H9 (cell line): Measurements from ENCODE around the gene SPTLC3. TPM values are rescaled to one million over a fixed set of nuclear protein-coding genes. Genes with fewer than 3 reads are reported as not detected.

Experiments
- DNase-seq: peaks from one replicate; pipeline ENCODE4 v3.0.0-alpha.2; 2017
- H2AFZ ChIP-seq: one replicate; pipeline ENCODE4 v1.6.1; 2013; ENCODE audit warnings: mild to moderate bottlenecking, low read length, control low read depth, moderate library complexity
- H2AK5ac ChIP-seq: 2 replicates; pipeline ENCODE4 v1.6.1; 2013; ENCODE audit warnings: low read length, control low read depth, mixed read lengths; ENCODE audit not compliant: insufficient read length
- H2BK120ac ChIP-seq: one replicate; pipeline ENCODE4 v1.6.1; 2013; ENCODE audit warnings: low read depth, mild to moderate bottlenecking, low read length, control low read depth, inconsistent platforms; ENCODE audit not compliant: poor library complexity, severe bottlenecking
- H2BK12ac ChIP-seq: 2 replicates; pipeline ENCODE4 v1.6.1; 2013; ENCODE audit warnings: low read length, control low read depth, mixed read lengths, low read depth; ENCODE audit not compliant: insufficient read length
- H2BK15ac ChIP-seq: 2 replicates; pipeline ENCODE4 v1.6.1; 2013; ENCODE audit warnings: low read depth, low read length, control low read depth
- H2BK20ac ChIP-seq: one replicate; pipeline ENCODE4 v1.6.1; 2013; ENCODE audit warnings: low read depth, mild to moderate bottlenecking, low read length, control low read depth, inconsistent platforms; ENCODE audit not compliant: poor library complexity, severe bottlenecking
- H2BK5ac ChIP-seq: 2 replicates; pipeline ENCODE4 v1.6.1; 2013; ENCODE audit warnings: low read length, control low read depth, mixed read lengths; ENCODE audit not compliant: insufficient read length
- H3K14ac ChIP-seq: 2 replicates; pipeline ENCODE4 v1.6.1; 2013; ENCODE audit warnings: low read length, control low read depth; ENCODE audit not compliant: insufficient read depth
- H3K18ac ChIP-seq: 2 replicates; pipeline ENCODE4 v1.6.1; 2013; ENCODE audit warnings: low read depth, mild to moderate bottlenecking, mixed read lengths, low read length, control low read depth; ENCODE audit not compliant: insufficient read length
- H3K23ac ChIP-seq: 2 replicates; pipeline ENCODE4 v1.6.1; 2013; ENCODE audit warnings: low read length, control low read depth, mixed read lengths, low read depth; ENCODE audit not compliant: insufficient read length
- H3K23me2 ChIP-seq: 2 replicates; pipeline ENCODE4 v1.6.1; 2013; ENCODE audit warnings: low read depth, mild to moderate bottlenecking, mixed read lengths, low read length, control low read depth; ENCODE audit not compliant: insufficient read length, poor library complexity, severe bottlenecking
- H3K27ac ChIP-seq: 2 replicates; pipeline ENCODE4 v1.5.1; 2013; ENCODE audit warnings: low read length, control low read depth, mixed read lengths, low read depth; ENCODE audit not compliant: insufficient read length
- H3K27me3 ChIP-seq: 2 replicates; pipeline ENCODE4 v1.6.1; 2013; ENCODE audit warnings: low read length, control low read depth, inconsistent platforms; ENCODE audit not compliant: insufficient read depth
- H3K4ac ChIP-seq: 2 replicates; pipeline ENCODE4 v1.6.1; 2013; ENCODE audit warnings: low read depth, mild to moderate bottlenecking, control low read depth, inconsistent platforms, low read length, moderate library complexity
- H3K4me1 ChIP-seq: 2 replicates; pipeline ENCODE4 v1.6.1; 2013; ENCODE audit warnings: low read length, control low read depth, inconsistent platforms; ENCODE audit not compliant: insufficient read depth
- H3K4me2 ChIP-seq: 2 replicates; pipeline ENCODE4 v1.6.1; 2013; ENCODE audit warnings: low read length, control low read depth, mixed read lengths; ENCODE audit not compliant: insufficient read length, insufficient read depth
- H3K56ac ChIP-seq: 2 replicates; pipeline ENCODE4 v1.6.1; 2013; ENCODE audit warnings: low read depth, mild to moderate bottlenecking, mixed read lengths, low read length, control low read depth; ENCODE audit not compliant: insufficient read length
- H3K79me1 ChIP-seq: 2 replicates; pipeline ENCODE4 v1.6.1; 2013; ENCODE audit warnings: low read depth, mild to moderate bottlenecking, moderate library complexity, low read length, control low read depth, inconsistent platforms; ENCODE audit not compliant: insufficient read depth, poor library complexity, severe bottlenecking
- H3K79me2 ChIP-seq: 2 replicates; pipeline ENCODE4 v1.6.1; 2013; ENCODE audit warnings: low read length, control low read depth, inconsistent platforms; ENCODE audit not compliant: insufficient read depth
- H3K9ac ChIP-seq: 2 replicates; pipeline ENCODE4 v1.6.1; 2013; ENCODE audit warnings: low read length, control low read depth, mixed read lengths; ENCODE audit not compliant: insufficient read length; ENCODE audit errors: extremely low read depth
- H3K9me3 ChIP-seq: one replicate; pipeline ENCODE4 v1.6.1; 2013; ENCODE audit warnings: low read depth, low read length, inconsistent platforms; ENCODE audit not compliant: control insufficient read depth
- H3T11ph ChIP-seq: one replicate; pipeline ENCODE4 v1.6.1; 2013; ENCODE audit warnings: mild to moderate bottlenecking, low read length, control low read depth, inconsistent platforms
- H4K20me1 ChIP-seq: one replicate; pipeline ENCODE4 v1.6.1; 2013; ENCODE audit not compliant: control insufficient read depth, insufficient read length, insufficient read depth
- H4K5ac ChIP-seq: 2 replicates; pipeline ENCODE4 v1.6.1; 2013; ENCODE audit warnings: low read depth, mild to moderate bottlenecking, mixed read lengths, low read length, control low read depth; ENCODE audit not compliant: insufficient read length
- H4K8ac ChIP-seq: replicated peaks from 2 replicates; pipeline ENCODE4 v1.6.1; 2013; ENCODE audit warnings: low read length, control low read depth, mixed read lengths, low read depth; ENCODE audit not compliant: insufficient read length
- H4K91ac ChIP-seq: 2 replicates; pipeline ENCODE4 v1.6.1; 2013; ENCODE audit warnings: low read depth, mild to moderate bottlenecking, moderate library complexity, mixed read lengths, low read length, control low read depth; ENCODE audit not compliant: insufficient read length
- H3K27ac Mint-ChIP-seq, 3 experiments: 2 replicates in 2 of 3; 3 replicates in 1 of 3; pipeline ENCODE4 v1.8.0; 2020 to 2021; ENCODE audit warnings: mixed read lengths in 3 of 3, mild to moderate bottlenecking in 1 of 3, moderate library complexity in 1 of 3
- H3K27me3 Mint-ChIP-seq: 2 replicates; pipeline ENCODE4 v1.8.0; 2021; ENCODE audit warnings: low read depth, mild to moderate bottlenecking, moderate library complexity, mixed read lengths
- H3K36me3 Mint-ChIP-seq, 3 experiments: 2 replicates in 2 of 3; 3 replicates in 1 of 3; pipeline ENCODE4 v1.8.0; 2020 to 2021; ENCODE audit warnings: low read depth in 3 of 3, mixed read lengths in 3 of 3; ENCODE audit not compliant: insufficient read depth in 1 of 3
- H3K4me1 Mint-ChIP-seq, 2 experiments: 2 replicates each; pipeline ENCODE4 v1.8.0; 2020; ENCODE audit warnings: mixed read lengths in 2 of 2
- H3K4me3 Mint-ChIP-seq, 2 experiments: 2 replicates in 1 of 2; 3 replicates in 1 of 2; pipeline ENCODE4 v1.8.0; 2020 to 2021; ENCODE audit warnings: mild to moderate bottlenecking in 2 of 2, mixed read lengths in 2 of 2, moderate library complexity in 1 of 2
- H3K9me3 Mint-ChIP-seq, 2 experiments: 2 replicates in 1 of 2; 3 replicates in 1 of 2; pipeline ENCODE4 v1.8.0; 2020; ENCODE audit warnings: mild to moderate bottlenecking in 2 of 2, mixed read lengths in 2 of 2, moderate library complexity in 1 of 2
- WGBS: extraction: QIAGEN DNeasy Blood & Tissue Kit; methylation state at CpG from one replicate; pipeline ENCODE4 v1.1.7; 2013; ENCODE audit warnings: missing lambda C conversion rate, low lambda C conversion rate, mixed read lengths; ENCODE audit not compliant: insufficient read length; ENCODE audit errors: extremely low coverage; 5-methylcytosine and 5-hydroxymethylcytosine counted together
- total RNA-seq: library from RNA; stranded (reverse); gene quantifications from 2 replicates; pipeline ENCODE4 v1.2.1, GENCODE V29; 2021
- TF ChIP-seq, protein P1 (sequence below): fragments of 200-600 bp; sonication (generic); conservative IDR thresholded peaks from 3 replicates; pipeline ENCODE4 v1.8.0; 2021; ENCODE audit warnings: antibody characterized with exemption, mild to moderate bottlenecking

SPTLC3 gene
- total RNA-seq, 1 experiment from 2014 or later = 0.68 TPM

DNA sequence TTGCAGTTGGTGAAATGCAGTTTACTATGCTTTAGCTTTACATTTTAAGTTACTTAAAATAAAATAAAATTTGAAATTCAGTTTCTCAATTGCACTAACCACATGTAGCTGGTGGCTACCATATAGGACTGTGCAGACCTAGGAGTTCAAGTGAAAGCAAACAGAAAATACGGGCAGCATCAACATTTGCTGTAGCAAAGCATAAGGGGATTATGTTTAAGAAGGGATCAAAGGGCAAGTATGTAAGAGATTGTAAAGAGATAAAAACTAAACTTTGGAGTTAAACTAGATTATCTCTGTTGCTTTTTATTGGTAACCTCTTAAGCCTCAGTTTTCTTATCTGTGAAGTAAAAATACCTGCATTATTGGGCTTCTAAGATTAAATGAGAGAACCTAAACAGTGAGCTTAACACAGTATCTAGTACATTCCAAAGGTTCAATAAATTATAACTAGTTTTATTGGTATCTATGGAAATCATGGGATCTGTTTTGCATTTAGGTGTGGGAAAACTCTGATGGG, 81.2 kb downstream of the SPTLC3 start:
- Histone ChIP-seq H3K9me3 (no peaks in the 10 kb centered on the region), H2BK120ac (no peak overlapping the region), H2AFZ (no peak overlapping the region), H3K18ac (no peak overlapping the region), H2BK5ac (no peak overlapping the region), H2AK5ac (no peak overlapping the region), H2BK12ac (no peak overlapping the region), H3K23me2 (no peaks in the 10 kb centered on the region), H3T11ph (no peak overlapping the region), H3K79me1 (no peaks in the 10 kb centered on the region), H2BK20ac (no peak overlapping the region), H3K9ac (no peak overlapping the region), H3K14ac (no peak overlapping the region), H3K4ac (no peak overlapping the region), H3K27ac (no peak overlapping the region), H3K23ac (no peak overlapping the region), H4K20me1 (no peaks in the 10 kb centered on the region), H3K4me2 (no peak overlapping the region), H4K91ac (no peak overlapping the region), H3K27me3 (no peaks in the 10 kb centered on the region), H3K56ac (no peak overlapping the region), H3K79me2 (no peaks in the 10 kb centered on the region), H4K5ac (no peak overlapping the region), H3K4me1 (no peaks in the 10 kb centered on the region), H2BK15ac (no peak overlapping the region), H4K8ac (no peak overlapping the region)
- Mint-ChIP-seq H3K4me1 (no peaks in the 10 kb centered on the region), H3K4me3 (no peak overlapping the region), H3K27ac (no peak overlapping the region), H3K36me3 (no peaks in the 10 kb centered on the region), H3K9me3 (no peaks in the 10 kb centered on the region), H3K27me3 (no peaks in the 10 kb centered on the region)
- TF ChIP-seq, protein P1, sequence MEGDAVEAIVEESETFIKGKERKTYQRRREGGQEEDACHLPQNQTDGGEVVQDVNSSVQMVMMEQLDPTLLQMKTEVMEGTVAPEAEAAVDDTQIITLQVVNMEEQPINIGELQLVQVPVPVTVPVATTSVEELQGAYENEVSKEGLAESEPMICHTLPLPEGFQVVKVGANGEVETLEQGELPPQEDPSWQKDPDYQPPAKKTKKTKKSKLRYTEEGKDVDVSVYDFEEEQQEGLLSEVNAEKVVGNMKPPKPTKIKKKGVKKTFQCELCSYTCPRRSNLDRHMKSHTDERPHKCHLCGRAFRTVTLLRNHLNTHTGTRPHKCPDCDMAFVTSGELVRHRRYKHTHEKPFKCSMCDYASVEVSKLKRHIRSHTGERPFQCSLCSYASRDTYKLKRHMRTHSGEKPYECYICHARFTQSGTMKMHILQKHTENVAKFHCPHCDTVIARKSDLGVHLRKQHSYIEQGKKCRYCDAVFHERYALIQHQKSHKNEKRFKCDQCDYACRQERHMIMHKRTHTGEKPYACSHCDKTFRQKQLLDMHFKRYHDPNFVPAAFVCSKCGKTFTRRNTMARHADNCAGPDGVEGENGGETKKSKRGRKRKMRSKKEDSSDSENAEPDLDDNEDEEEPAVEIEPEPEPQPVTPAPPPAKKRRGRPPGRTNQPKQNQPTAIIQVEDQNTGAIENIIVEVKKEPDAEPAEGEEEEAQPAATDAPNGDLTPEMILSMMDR = no peak
- no CpG with 5 or more reads among the region's 1 CpG for WGBS
- no peak for DNase-seq
